HG03520 (cell line): ENCODE measurements around the gene SH3RF1.

Experiments
- ATAC-seq: cut with Tn5 transposase; IDR thresholded peaks from one replicate; pipeline ENCODE4 v1.9.1; 2021; ENCODE audit warnings: mild to moderate bottlenecking, moderate library complexity; ENCODE audit not compliant: unreplicated experiment

Gene SH3RF1

DNA sequence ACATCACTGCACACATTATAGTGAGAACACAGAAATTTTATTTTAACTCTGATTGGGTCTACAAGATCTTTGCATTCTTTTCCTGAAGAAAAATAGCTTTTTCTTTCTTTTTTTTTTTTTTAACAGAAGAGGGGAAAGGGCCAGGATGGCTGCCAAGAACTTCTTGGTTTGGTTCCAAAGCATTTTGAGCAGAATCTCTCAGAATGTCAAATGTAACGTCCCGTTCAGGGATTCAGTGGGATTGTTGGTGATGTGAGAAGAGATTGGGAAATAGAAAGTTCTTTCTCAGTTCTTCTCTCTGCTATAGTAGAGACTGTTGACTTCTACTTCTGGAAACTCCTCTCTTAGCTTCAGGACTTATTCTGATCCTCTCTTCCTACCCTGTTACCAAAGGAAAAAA lies 189.8 kb downstream of the SH3RF1 start:
- ATAC-seq: no peak

DNA sequence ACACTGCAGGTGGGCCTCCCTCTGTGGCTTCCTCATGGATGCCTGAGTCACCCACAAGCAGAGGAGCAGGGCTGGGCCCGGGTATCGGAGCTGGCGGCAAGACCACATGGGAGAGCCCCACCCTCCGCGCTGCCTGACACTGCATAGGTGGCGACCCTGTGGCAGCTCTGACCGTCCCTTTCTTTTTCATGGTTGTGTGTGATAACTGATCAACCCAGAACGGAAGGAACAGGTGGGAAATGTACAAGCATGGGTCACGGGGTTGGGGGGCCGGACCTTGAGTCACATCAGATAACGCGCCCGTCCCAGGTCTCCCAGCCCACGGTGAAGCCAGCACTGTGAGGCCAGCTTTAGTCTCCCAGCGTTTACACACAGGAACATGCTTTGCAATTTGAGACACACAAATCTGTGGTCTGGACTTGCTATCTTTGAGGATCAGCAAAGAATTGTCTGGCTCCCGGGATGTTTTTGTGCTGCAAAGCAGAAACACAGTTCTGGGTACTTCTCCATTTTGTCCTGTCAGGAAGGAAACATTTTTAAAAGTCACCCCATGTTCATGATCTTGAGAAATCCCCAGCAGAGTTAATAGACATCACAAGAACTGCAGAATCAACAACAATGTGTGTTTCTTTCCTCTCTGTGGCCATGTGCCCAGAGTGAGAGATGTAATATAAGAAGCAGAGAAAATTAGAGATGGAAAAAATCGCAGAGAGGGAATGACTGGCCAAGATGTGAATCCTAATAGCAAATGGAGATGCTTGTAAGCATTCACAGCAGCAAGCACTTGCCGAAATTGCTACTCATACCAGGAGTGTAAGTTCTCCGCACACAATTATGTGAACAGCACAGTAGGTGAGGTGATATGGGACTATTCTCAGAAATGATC lies 190.6 kb downstream of the SH3RF1 start:
- peak; percentile 72 for ATAC-seq

DNA sequence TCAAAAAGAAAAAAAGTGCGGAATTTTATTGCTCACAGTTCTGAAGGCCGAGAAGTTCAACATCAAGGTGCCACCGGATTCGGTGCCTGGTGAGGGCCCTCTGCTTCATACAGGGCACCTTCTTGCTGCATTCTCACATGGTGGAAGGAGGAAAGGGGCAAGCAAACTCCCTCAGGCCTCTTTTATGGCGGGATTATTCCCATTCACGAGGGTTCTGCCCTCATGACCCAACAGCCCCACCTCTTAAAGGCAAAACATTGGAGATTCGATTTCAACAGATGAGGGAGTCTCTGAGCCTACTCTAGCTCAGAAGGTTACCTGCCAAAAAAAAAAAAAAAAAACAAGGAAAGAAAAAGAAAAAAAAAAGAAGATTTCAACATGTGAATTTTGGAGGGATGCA lies 196.6 kb downstream of the SH3RF1 start:
- no peak for ATAC-seq

DNA sequence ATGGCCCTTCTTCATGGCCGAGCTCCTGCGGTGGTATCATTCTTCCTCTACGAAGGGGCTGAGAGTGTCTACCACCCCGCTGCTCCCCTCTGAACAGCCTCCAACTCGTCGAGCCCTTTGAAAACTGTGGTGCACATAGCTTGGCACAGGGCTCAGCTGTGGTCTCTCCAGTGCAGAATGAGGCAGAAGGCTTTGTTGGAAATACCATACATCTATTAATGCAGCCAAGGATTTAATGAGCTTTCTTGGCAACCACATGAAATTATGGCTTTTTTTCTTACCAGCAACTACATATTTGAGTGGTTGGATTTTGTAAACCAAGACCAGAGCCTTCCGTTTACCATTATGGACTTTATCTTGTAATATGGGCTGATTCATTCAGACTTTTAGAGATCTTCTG lies 199.0 kb downstream of the SH3RF1 start:
- ATAC-seq: no peak

DNA sequence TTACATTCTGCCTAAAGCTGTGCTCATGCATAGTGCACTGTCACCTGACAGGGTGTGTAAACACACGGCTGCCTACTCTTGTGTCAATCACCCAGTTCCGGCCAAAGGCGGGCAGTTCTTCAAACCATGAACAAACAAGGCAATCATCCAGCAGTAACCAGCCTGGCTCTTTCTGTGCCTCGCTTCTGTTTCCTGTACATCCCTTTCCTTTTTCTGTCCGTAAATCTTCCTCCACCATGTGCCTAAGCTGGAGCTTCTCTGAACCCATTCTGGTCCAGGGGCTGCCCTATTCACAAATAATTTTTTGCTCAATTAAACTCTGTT lies 199.9 kb downstream of the SH3RF1 start:
- ATAC-seq: no peak

DNA sequence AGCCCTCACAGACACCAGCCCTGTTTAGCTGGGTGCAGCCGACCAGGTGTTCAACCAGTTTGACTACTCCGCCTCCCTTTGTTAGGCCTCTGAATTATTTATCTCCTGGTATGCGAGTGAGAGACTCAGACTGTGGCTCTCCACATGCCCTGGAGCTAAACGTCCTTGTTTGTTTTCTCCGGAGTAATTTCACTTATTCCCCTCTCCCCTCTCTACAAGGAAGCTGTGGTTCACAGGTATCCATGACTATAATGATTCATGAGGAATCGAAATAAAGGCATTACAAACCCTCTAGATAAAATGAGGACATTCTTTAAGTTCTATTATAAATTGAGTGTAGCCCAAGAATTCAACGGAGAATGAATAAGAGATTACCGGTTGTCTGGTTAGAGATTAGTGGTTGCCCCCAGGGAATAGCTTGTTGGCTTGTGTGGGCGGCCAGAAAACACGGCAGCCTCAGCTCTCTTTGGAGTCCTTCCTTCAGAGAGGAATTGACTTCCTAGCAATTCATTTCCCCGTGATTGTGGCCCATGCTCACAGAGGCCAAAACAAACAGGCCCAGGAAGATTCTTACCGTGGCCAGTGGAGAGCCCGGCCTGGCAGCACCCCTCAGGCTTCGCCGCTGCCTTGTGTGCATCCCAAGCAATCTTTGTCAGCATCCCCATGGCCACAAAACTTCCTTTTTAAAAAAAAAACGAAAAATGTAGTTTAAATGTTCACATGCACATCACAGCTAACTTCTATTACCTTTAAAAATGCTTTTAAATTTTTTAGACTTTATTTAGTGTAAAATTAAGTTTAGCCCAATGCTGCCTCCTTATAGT lies 200.5 kb downstream of the SH3RF1 start:
- ATAC-seq: no peak

DNA sequence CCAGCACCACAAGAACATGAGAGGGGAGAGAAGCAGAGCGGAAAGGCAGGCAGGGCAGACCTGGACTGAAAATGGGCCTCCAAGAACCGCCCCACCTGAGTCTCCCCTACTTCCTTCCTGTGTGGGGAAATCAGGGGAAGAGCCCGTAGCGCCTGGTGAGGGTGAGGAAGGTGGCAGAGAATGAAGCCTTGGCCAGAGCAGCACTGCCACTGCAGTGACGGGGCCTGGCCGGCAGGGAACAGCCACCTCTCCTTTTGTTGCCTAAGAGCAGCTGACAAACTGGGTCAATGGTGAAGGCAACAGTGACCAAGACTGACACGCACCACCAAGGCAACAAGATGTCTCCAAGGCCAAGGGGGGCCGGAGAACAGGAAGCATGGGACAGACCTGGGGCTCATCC lies 202.3 kb downstream of the SH3RF1 start:
- no peak for ATAC-seq

DNA sequence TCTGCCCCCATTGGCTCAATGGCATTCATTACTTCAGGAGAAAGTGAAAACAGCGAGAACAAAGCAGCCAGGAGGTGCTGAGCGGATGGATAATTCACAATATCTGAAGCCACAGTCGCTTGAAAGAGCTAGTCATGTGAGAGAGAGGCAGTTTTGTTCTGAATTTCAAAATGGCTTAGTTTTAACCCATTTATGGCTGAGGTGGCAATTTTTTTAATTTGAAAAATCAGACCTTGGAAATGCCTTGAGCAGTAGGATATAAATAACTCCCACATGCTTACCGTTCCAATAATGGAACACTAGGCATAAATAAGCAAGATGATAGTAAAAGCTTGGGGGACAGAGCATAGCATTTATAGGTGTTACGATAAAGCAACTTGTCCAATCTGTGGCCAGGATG lies 203.8 kb downstream of the SH3RF1 start:
- ATAC-seq: no peak

DNA sequence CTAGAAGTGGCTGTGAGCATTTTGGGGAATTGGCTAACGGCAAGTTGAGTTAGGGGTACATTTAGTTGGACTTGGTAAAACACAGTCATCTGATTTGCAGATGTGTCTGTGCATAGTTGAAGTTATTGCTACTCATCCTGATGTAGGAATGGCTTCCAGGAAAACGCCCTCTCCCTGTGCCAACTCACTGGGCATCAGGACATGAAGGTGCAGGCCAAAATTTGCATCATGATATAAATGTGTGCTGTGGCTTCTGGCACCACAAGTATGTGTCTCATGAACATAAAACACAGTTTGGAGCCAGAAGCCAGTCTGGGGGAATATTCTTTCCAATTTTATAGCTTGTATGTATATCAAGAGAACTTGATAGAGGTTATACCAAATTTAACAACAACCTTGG lies 206.5 kb downstream of the SH3RF1 start:
- no peak for ATAC-seq

DNA sequence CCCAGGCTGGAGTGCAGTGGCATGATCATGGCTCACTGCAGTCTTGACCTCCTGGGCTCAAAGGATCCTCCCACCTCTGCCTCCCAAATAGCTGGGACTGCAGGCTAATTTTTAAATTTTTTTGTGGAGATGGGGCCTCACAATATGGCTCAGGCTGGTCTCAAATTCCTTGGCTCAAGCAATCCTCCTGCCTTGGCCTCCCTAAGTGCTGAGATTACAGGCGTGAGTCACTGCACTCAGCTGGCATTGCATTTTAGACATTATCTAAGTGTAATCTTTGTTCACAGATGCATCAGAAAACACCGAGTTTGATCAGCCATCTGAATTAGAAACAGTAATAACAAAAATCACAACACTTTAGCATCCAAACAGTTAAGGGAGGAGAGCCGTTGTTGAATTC lies 207.3 kb downstream of the SH3RF1 start:
- no peak for ATAC-seq

DNA sequence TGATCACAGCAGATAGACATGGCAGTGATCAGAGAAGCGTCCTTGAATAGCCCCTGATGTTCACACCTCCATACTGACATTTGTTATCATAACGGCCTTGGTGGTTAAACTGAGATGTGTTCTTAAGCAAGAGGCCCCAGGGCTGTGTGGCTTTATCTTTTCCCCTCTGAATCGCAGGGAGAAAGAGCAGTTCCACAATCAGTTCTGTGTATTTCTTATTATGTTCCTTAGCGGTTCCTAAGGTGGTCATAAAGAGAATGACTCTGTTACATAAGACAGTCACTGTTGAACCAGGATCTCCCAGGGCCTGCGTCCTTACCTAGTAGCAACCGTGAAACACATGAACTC lies 207.9 kb downstream of the SH3RF1 start:
- ATAC-seq: no peak

DNA sequence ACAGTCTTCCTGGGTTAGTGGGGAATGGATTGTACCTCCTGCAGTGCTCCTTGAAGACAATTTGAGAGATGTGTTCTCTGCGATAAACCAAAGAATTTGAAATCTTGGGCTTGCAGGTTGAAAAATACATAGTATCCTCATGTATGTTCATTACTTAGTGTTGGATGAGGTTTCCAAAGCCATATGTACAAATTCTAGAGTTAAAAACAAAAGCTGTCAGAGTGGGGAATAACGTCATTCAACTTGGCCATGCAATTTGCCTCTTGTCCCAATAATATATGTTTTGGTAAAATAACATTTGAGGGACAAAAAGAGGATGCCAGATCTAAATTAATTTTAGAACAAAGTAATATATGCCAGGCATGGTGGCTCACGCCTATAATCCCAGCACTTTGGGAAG lies 209.4 kb downstream of the SH3RF1 start:
- no peak for ATAC-seq

DNA sequence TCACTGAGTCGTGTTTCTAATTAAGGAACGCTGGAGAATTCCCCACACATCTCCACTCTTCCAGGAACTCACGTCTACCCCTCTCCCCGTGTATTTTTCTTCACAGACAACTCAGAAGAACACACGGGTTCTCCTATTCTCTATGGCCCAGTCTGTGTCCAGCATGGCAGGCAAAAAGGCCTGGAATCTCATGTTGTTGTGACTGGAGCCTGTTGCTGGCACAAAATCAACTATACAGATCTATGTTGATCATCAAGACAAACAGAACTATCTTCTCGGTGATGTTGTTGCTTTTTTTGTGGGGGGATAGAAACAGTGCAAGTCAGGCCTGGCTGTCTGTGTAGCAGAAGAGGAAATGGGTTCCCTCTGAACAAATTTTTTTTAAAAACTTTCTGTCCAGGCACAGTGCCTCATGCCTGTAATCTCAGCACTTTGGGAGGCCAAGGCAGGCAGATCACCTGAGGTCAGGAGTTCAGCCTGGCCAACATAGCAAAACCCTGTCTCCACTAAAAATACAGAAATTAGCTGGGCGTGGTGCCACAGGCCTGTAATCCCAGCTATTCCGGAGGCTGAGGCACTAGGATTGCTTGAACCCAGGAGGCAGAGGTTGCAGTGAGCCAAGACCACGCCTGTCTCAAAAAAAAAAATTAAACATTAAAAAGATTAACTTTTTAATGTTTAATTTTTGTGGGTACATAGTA lies 210.2 kb downstream of the SH3RF1 start:
- ATAC-seq: no peak

DNA sequence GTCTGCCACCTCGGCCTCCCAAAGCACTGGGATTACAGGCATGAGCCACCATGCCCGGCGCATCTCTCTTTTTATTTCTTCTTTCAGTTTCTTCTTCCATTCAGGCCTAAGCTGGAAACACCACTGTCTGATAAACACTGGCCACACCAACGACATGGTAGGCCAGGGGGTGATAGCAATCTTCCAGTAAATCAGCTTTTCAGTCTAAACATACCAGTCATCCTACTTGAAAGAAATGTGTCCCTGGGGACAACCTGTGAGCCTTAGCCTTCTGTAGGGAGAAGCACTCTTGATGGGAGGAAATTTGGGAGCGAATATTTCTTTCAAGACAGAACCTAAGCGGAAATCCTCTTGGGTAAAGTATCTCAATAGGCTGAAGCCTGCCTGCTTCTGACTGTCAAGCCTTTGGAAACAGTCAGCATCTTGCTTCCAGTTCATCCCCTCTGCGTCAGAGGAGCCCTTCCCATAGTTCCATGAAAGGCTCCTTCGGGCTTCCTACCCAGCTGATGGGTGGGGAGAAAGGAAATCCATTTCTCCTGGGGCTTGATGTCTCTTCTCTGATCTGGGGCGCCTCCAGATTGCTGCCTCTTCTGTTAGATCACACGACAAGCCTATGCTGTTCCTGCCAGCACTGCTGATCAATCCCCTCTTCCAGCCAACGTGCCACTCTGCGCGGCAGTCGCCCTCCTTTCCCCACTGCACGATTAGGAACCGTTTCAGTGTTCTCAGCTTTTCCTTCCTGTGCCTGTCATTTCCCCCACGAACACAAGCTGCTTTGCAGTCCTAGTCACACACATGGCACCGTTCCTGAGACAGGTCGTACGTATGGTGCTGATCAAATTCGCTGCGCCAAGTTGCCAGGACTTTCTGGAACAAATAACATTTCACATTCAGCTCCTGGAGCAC lies 211.2 kb downstream of the SH3RF1 start:
- no peak for ATAC-seq

DNA sequence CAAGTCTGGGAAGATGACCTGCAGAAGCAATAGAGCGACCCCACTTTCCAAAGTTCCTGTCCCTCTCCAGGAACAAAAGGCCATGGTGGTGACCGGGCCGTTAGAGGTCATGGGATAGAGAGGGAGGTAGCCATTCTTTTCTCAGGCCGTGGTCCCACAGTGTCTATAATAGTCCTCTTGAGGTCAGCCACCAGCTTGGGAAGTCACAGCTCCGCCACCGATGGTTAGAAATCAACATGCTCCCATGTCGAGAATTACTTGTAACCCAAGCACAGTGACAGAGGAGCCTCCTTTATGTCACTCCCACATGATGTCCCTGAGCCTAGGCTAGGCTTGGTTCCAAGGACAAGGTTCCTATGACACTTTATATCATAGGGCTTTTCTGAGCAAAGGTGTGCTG lies 212.4 kb downstream of the SH3RF1 start:
- ATAC-seq: no peak

DNA sequence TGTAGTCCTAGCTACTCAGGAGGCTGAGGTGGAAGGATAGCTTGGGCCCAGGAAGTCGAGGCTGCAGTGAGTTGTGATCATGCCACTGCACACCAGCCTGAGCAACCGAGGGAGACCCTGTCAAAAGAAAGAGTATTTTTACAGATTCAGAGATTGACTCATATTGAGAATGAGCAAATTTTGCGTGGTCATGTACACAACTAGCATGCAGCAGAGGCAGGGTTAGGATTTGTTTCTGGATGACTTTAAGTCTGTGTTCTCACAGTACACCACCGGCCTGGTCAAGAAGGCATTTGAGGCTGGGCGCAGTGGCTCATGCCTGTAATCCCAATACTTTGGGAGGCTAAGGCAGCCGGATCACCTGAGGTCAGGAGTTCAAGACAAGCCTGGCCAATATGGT lies 215.9 kb downstream of the SH3RF1 start:
- ATAC-seq: no peak

DNA sequence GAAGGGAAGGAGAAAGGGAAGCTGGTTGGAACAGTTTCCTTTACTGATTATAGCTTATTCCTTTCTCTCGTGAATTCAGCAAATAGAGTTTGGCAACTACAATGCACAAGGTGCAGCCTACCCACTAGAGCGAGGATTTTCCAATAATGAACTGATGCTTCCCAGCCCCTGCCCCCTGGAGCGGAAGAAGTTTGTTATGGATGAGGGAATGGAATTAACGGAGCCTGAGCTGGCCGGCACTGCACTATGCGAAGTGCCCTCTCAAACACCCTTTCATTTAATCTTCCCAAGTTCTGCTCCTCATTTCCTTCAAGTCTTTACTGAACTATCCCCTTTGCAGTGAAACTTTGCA lies 218.2 kb downstream of the SH3RF1 start:
- ATAC-seq: no peak

DNA sequence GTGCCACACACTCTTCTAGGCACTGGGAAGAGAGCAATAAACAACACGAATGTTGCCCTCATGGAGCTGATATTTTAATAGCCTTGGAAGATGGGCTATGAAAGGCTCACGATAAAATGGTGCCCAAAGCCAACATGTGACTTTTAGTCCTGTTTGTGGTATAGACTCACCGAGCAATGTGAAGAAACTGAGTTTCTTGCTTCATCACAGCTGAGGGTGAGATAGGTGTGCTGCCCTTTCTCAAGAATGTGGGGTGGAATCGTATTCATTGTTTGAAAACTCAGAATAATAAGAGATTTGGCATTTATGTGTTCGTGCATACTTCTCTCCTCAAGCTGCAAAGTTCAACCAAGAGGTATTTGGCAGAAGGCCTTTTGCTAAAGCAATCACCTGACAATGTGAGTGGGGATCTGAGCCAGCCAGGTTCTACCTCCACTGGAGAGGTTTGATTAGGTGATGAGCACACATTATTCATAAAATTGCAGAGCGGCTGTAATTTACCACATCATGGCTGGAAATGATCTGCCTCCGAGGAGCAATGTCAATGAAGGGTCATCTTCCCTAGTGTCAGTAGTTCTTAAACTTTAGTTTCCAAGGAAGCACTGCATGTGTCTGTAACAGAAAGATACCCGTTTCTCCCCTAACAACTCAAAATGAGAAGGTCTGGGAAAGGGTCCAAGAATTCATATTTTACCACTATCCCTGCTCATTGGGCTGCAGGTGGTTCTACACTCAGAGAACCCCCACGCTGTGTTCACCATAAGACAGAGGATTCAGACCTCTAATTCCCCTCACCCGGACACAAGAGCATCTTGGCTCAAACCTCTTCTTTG lies 218.8 kb downstream of the SH3RF1 start:
- no peak for ATAC-seq

DNA sequence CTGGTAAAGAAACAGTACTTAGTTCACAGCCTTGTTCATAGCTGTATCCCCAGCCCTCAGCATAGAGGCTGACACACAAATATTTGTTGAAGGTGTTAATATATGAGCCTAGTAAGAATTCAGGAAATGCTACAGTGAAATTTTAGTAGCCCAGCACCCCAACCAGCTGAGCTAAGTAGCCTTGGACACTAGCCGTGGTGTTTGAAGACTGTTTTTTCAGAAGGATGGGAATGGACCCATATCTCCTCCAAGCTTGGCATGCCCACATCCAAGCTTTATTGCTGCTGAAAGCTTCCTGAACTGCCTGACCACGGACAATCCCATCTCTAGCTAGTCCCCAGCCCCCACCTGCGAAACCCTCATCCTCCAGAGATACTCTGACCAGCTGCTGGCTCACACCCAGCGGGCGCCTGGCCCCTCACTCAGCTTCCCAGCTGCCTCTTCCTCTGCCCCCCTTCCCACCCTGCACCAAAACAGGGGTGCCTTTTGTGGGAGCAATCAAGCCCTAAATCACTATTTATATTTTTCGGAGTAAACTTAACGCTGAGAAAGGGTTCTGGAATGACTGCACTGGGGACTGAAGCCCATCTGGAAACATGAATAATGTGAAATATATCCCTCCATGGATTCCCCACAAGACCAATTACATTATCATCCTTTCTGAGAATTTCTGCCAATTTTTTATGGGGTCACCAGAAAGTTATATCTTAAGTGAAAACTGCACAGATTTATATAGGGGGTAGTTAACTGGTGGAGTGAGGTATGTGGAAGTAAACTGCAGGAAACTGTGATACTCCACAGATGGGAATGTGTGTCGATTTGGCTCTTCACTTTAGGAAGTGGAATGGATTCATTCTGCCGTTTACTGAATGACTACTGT lies 219.6 kb downstream of the SH3RF1 start:
- no peak for ATAC-seq
